ENCODE measurements around the gene XIST. TPM values are rescaled to one million over a fixed set of nuclear protein-coding genes. Genes with fewer than 3 reads are reported as not detected.

Gene XIST
- total RNA-seq, 1 experiment from 2014 or later = 0.24 TPM

GRCh38 chrX:73847100-73847499 lies 5.4 kb downstream of the XIST start:
- Histone ChIP-seq H2AFZ (no peak overlapping the region), H3K9me3 (ENCODE audit: insufficient read depth, low read depth) (no peaks in the 10 kb centered on the region), H3K36me3 (ENCODE audit: low read depth) (no peaks in the 10 kb centered on the region), H3K4me2 (no peak overlapping the region), H3K79me2 (ENCODE audit: low read depth) (no peaks in the 10 kb centered on the region), H3K4me1 (replicated peaks; ENCODE audit: insufficient read depth) (no peaks in the 10 kb centered on the region), H3K27me3 (ENCODE audit: insufficient read depth, low read depth) (no peaks in the 10 kb centered on the region), H4K20me1 (ENCODE audit: insufficient read depth) (no peaks in the 10 kb centered on the region), H3K27ac (no peak overlapping the region), H3F3A (ENCODE audit: insufficient read depth, low read depth) (no peaks in the 10 kb centered on the region), H3K9me2 (ENCODE audit: insufficient read depth) (no peaks in the 10 kb centered on the region), H3K4me3 (no peak overlapping the region)
- DNase-seq = no peak
- TF ChIP-seq CTCF (conservative IDR thresholded peaks at IDR 0.05) = no peak
- TF ChIP-seq EZH2 (IDR thresholded peaks at IDR 0.05; ENCODE audit: low read depth) = no peak
- intact Hi-C loops (cut with micrococcal nuclease; ENCODE audit: unreplicated experiment) = no loop called here
- BruUV-seq (replicated peaks) = no TSS peak
- POLR2A ChIA-PET (ENCODE audit: unreplicated experiment) = no interaction called here
- CTCF ChIA-PET = no interaction called here

GRCh38 chrX:73842541-73843234 lies 9.8 kb downstream of the XIST start:
- H3K4me1 ChIP-seq (replicated peaks; ENCODE audit: insufficient read depth) = no peaks in the 10 kb centered on the region
- intact Hi-C loops (cut with micrococcal nuclease; ENCODE audit: unreplicated experiment) = no loop called here
- no peak for TF ChIP-seq EZH2 (IDR thresholded peaks at IDR 0.05; ENCODE audit: low read depth)
- TF ChIP-seq CTCF (conservative IDR thresholded peaks at IDR 0.05) = no peak
- H3F3A ChIP-seq (ENCODE audit: insufficient read depth, low read depth) = no peaks in the 10 kb centered on the region
- ChIA-PET POLR2A (ENCODE audit: unreplicated experiment) (no interaction called here), CTCF (no interaction called here)
- H3K27ac ChIP-seq = no peak overlapping the region
- no peaks in the 10 kb centered on the region for H3K9me3 ChIP-seq (ENCODE audit: insufficient read depth, low read depth)
- no peaks in the 10 kb centered on the region for H3K36me3 ChIP-seq (ENCODE audit: low read depth)
- H4K20me1 ChIP-seq (ENCODE audit: insufficient read depth) = no peaks in the 10 kb centered on the region
- H3K4me2 ChIP-seq = no peak overlapping the region
- no peak overlapping the region for H3K4me3 ChIP-seq
- DNase-seq = no peak
- no peaks in the 10 kb centered on the region for H3K79me2 ChIP-seq (ENCODE audit: low read depth)
- H2AFZ ChIP-seq = no peak overlapping the region
- no peaks in the 10 kb centered on the region for H3K27me3 ChIP-seq (ENCODE audit: insufficient read depth, low read depth)
- no TSS peak for BruUV-seq (replicated peaks)
- no peaks in the 10 kb centered on the region for H3K9me2 ChIP-seq (ENCODE audit: insufficient read depth)

- H3F3A ChIP-seq (ENCODE audit: insufficient read depth, low read depth) = no peaks in the 10 kb centered on the region
- no peaks in the 10 kb centered on the region for H3K9me3 ChIP-seq (ENCODE audit: insufficient read depth, low read depth)
- H3K27me3 ChIP-seq (ENCODE audit: insufficient read depth, low read depth) = no peaks in the 10 kb centered on the region
- no peak overlapping the region for H3K4me2 ChIP-seq
- H3K36me3 ChIP-seq (ENCODE audit: low read depth) = no peaks in the 10 kb centered on the region
- H3K27ac ChIP-seq = no peak overlapping the region
- no peaks in the 10 kb centered on the region for H4K20me1 ChIP-seq (ENCODE audit: insufficient read depth)
- BruUV-seq (replicated peaks) = no TSS peak
- intact Hi-C loops (cut with micrococcal nuclease; ENCODE audit: unreplicated experiment) = no loop called here
- TF ChIP-seq CTCF (conservative IDR thresholded peaks at IDR 0.05) (no peak), EZH2 (IDR thresholded peaks at IDR 0.05; ENCODE audit: low read depth) (no peak)
- no peak overlapping the region for H2AFZ ChIP-seq
- ChIA-PET CTCF (no interaction called here), POLR2A (ENCODE audit: unreplicated experiment) (no interaction called here)
- no peaks in the 10 kb centered on the region for H3K9me2 ChIP-seq (ENCODE audit: insufficient read depth)
- H3K4me3 ChIP-seq = no peak overlapping the region
- no peaks in the 10 kb centered on the region for H3K79me2 ChIP-seq (ENCODE audit: low read depth)
- no peak for DNase-seq
- no peaks in the 10 kb centered on the region for H3K4me1 ChIP-seq (replicated peaks; ENCODE audit: insufficient read depth)
These were observed 11.2 kb downstream of the XIST start for GRCh38 chrX:73841337-73841736.
